Stimulated activated CD8-positive, alpha-beta memory T cell treated with anti-CD3 and anti-CD28 coated beads, Interleukin-2, amount 100 ng/mL, for 1 hour (primary cell): ENCODE measurements around the gene ANP32E.

Experiments
- DNase-seq, 2 donors: peaks; one replicate each; pipeline ENCODE4 v3.0.0-alpha.2; 2020; ENCODE audit warnings: low read depth in 2 of 2

ANP32E gene

GRCh38 chr1:150235852-150236613 is at the start of gene ANP32E:
TSS of gene ANP32E (minus strand) at chr1:150236112. CDS start at chr1:150235786, 326 bp downstream.
- DNase-seq, result peak; percentile 79 to 87

- no peak for DNase-seq
Observed at GRCh38 chr1:150283260-150283659, 47.3 kb upstream of the ANP32E start.

GRCh38 chr1:150282558-150282958 is 46.6 kb upstream of the ANP32E start:
- DNase-seq, result no peak

- DNase-seq, result peak; percentile 41 to 56
Observed at GRCh38 chr1:150281758-150282557, 46.0 kb upstream of the ANP32E start, which contains the start of gene CIART. TSS of gene CIART (plus strand) at chr1:150282554. CDS start at chr1:150283268, 714 bp downstream.

- DNase-seq, result peak; percentile 21 to 22
Observed at GRCh38 chr1:150281221-150281757, 45.4 kb upstream of the ANP32E start.

GRCh38 chr1:150280138-150280707 is 44.3 kb upstream of the ANP32E start:
- no peak for DNase-seq

- DNase-seq, result no peak
Observed at GRCh38 chr1:150273311-150273710, 37.4 kb upstream of the ANP32E start.

GRCh38 chr1:150271291-150271959 is 35.5 kb upstream of the ANP32E start:
- DNase-seq, result no peak

- DNase-seq, result no peak
Observed at GRCh38 chr1:150269451-150269850, 33.5 kb upstream of the ANP32E start.

GRCh38 chr1:150268705-150269403 is 32.9 kb upstream of the ANP32E start, which contains the start of gene APH1A:
TSS of gene APH1A (minus strand) at chr1:150269016. CDS start at chr1:150268810, 206 bp downstream.
- peak; percentile 78 to 85 for DNase-seq

- peak; percentile 3 to 15 for DNase-seq
Observed at GRCh38 chr1:150268340-150268704, 32.4 kb upstream of the ANP32E start.

GRCh38 chr1:150267896-150268295 is 32.0 kb upstream of the ANP32E start:
- no peak for DNase-seq

GRCh38 chr1:150263549-150263948 is 27.6 kb upstream of the ANP32E start:
- DNase-seq, result no peak

GRCh38 chr1:150262388-150263320 is 26.7 kb upstream of the ANP32E start:
- no peak for DNase-seq

- DNase-seq, result no peak
Observed at GRCh38 chr1:150261367-150261766, 25.5 kb upstream of the ANP32E start.

GRCh38 chr1:150259758-150260669 is 24.1 kb upstream of the ANP32E start:
- DNase-seq, result no peak

- no peak for DNase-seq
Observed at GRCh38 chr1:150259217-150259616, 23.3 kb upstream of the ANP32E start.
